ENCODE results near the gene PLXNC1.

Gene PLXNC1

DNA sequence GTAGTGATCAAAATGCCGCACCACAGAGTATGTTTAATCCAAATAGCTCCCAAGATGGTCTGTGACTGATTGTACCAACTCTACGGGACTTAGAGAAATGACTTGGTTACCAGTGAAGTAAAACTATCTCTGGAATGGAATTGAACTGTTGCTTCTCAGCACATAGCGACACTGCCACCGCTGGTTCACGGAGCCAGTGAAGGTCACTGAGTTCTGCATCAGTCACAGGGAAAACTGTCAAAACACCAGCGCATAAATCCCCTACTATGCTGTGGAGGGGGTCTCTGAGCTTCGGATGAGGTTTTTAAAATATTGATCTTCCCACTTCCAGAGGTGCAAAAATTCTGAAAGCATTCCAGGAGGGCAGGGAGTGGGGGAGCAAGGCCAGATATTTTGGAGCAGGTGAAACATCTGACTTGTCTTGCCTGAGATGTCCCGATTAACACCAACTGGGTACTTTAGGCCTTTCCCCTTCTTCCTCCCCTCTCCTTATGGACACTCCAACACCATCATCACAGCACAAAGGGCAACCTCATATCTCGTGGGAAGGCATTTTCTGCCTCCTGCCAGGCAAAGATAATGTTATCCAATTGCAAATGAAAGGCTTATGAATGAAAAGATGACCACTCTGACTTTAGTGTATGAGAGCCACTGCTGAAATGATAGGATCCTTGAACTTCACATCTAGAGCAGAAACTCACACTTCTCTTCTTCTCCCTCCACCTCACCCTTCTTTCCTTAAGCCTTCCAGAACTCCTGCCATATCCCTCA is 2.0 kb upstream of the PLXNC1 start:
- no peak for ATAC-seq
- H3K27ac Mint-ChIP-seq = no peak overlapping the region

GRCh38 chr12:94147387-94147990 is 888 bp upstream of the PLXNC1 start:
- Mint-ChIP-seq H3K9me3 (no peaks in the 10 kb centered on the region), H3K27ac (no peak overlapping the region), H3K27me3 (peaks cover 49% of the 10 kb centered on the region), H3K4me1 (peaks cover 30% of the 10 kb centered on the region), H3K4me3 (peak overlapping the region; percentile 92 to 95)
- ATAC-seq (no peak), DNase-seq (no peak)

More for the DNA sequence above, 2.0 kb upstream of the PLXNC1 start:
- Mint-ChIP-seq H3K4me1 (peaks cover 26% of the 10 kb centered on the region), H3K4me3 (no peak overlapping the region), H3K27me3 (peaks cover 47% of the 10 kb centered on the region), H3K9me3 (no peaks in the 10 kb centered on the region)
- DNase-seq = no peak

GRCh38 chr12:94148739-94149118 is 352 bp downstream of the PLXNC1 start:
- Mint-ChIP-seq H3K9me3 (no peaks in the 10 kb centered on the region), H3K4me1 (peaks cover 43% of the 10 kb centered on the region), H3K27ac (peak overlapping the region in 1 of 2 donors; percentile 78), H3K4me3 (peak overlapping the region; percentile 92 to 95), H3K27me3 (peaks cover 49% of the 10 kb centered on the region)
- ATAC-seq (peak; percentile 26), DNase-seq (no peak)

- H3K27ac Mint-ChIP-seq = peak overlapping the region in 1 of 2 donors; percentile 78
- peak overlapping the region; percentile 89 to 97 for H3K4me3 Mint-ChIP-seq
- H3K9me3 Mint-ChIP-seq = no peaks in the 10 kb centered on the region
- peaks cover 46% of the 10 kb centered on the region for H3K4me1 Mint-ChIP-seq
- ATAC-seq (peak; percentile 43), DNase-seq (peak; percentile 65 to 74)
- peaks cover 53% of the 10 kb centered on the region for H3K27me3 Mint-ChIP-seq
Observed at GRCh38 chr12:94149119-94149780, 873 bp downstream of the PLXNC1 start.

- H3K27ac Mint-ChIP-seq = no peak overlapping the region
- DNase-seq = no peak
- peak overlapping the region; percentile 89 to 97 for H3K4me3 Mint-ChIP-seq
- H3K27me3 Mint-ChIP-seq = peaks cover 53% of the 10 kb centered on the region
- peak; percentile 7 for ATAC-seq
- H3K9me3 Mint-ChIP-seq = no peaks in the 10 kb centered on the region
- H3K4me1 Mint-ChIP-seq = peaks cover 46% of the 10 kb centered on the region
Observed at GRCh38 chr12:94149781-94150239, 1.4 kb downstream of the PLXNC1 start.

- peak; percentile 16 for ATAC-seq
- Mint-ChIP-seq H3K4me1 (peaks cover 46% of the 10 kb centered on the region), H3K9me3 (no peaks in the 10 kb centered on the region), H3K4me3 (peak overlapping the region; percentile 89 to 97), H3K27ac (peak overlapping the region; percentile 42 to 82), H3K27me3 (peaks cover 51% of the 10 kb centered on the region)
- peak; percentile 57 to 65 for DNase-seq
Observed at GRCh38 chr12:94150240-94151121, 2.1 kb downstream of the PLXNC1 start.

GRCh38 chr12:94151582-94151981 is 3.2 kb downstream of the PLXNC1 start:
- DNase-seq (no peak), ATAC-seq (no peak)
- no peak overlapping the region for H3K27ac Mint-ChIP-seq
- peak overlapping the region; percentile 18 to 97 for H3K4me3 Mint-ChIP-seq
- peaks cover 46% of the 10 kb centered on the region for H3K4me1 Mint-ChIP-seq
- H3K9me3 Mint-ChIP-seq = no peaks in the 10 kb centered on the region
- H3K27me3 Mint-ChIP-seq = peaks cover 40% of the 10 kb centered on the region

GRCh38 chr12:94152292-94153078 is 4.1 kb downstream of the PLXNC1 start:
- no peak for DNase-seq
- H3K27me3 Mint-ChIP-seq = peaks cover 31% of the 10 kb centered on the region

GRCh38 chr12:94157181-94157580 is 8.8 kb downstream of the PLXNC1 start:
- ATAC-seq (no peak), DNase-seq (no peak)
- Mint-ChIP-seq H3K4me3 (no peak overlapping the region), H3K27me3 (peaks cover 18% of the 10 kb centered on the region), H3K9me3 (peaks cover 4% of the 10 kb centered on the region in 2 donors), H3K27ac (no peak overlapping the region), H3K4me1 (peaks cover 25% of the 10 kb centered on the region)

More at GRCh38 chr12:94152292-94153078, 4.1 kb downstream of the PLXNC1 start:
- ATAC-seq = no peak
- H3K9me3 Mint-ChIP-seq = no peaks in the 10 kb centered on the region
- no peak overlapping the region for H3K4me3 Mint-ChIP-seq
- no peak overlapping the region for H3K27ac Mint-ChIP-seq
- H3K4me1 Mint-ChIP-seq = peaks cover 40% of the 10 kb centered on the region

DNA sequence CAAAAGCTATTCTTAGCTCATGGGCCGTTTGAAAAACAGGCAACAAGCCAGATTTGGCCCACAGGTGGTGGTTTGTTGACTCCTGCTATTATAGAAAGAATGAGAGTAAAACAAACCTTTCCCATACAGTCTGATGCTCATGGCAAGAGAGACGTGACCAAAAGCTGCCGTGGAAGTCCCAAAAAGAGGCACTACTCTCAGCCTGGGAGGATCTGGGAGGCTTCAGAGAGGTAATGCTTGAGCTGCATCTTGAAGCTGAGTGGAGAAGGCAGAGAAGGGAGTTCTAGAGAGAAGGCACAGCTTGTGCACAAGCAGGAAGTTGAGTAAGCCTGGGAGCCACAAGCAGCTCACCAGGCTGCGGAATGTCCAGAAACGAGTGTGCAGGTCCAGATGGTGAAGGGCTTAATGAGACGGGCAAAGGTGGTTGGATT is 9.6 kb downstream of the PLXNC1 start:
- H3K9me3 Mint-ChIP-seq = peaks cover 6% of the 10 kb centered on the region in 2 donors
- no peak overlapping the region for H3K27ac Mint-ChIP-seq
- H3K4me1 Mint-ChIP-seq = peaks cover 18% of the 10 kb centered on the region
- ATAC-seq = peak; percentile 53
- H3K4me3 Mint-ChIP-seq = no peak overlapping the region
- peaks cover 10% of the 10 kb centered on the region for H3K27me3 Mint-ChIP-seq
- no peak for DNase-seq

DNA sequence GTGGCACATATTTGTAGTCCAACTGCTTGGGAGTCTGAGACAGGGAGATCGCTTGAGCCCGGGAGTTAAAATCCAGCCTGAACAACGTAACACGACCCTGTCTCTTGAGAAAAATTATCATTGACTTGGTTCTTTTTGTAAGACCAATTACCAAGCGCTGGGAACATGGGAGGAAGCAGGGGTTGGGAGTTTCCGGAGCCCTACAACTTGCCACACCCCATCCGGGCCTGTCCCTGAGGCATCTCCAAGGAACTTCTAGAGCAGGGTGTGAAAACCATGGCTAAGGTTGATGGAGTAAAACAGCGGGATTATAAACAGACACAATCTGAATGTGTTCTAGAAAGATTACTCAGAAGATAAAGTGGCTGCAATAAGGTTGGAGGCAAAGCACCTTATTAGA is 10.3 kb downstream of the PLXNC1 start:
- Mint-ChIP-seq H3K9me3 (peaks cover 6% of the 10 kb centered on the region in 2 donors), H3K27ac (no peak overlapping the region), H3K27me3 (peaks cover 4% of the 10 kb centered on the region), H3K4me1 (peaks cover 12% of the 10 kb centered on the region), H3K4me3 (no peak overlapping the region)
- no peak for ATAC-seq
- DNase-seq = no peak

GRCh38 chr12:94162108-94162507 is 13.7 kb downstream of the PLXNC1 start:
- no peak for ATAC-seq
- no peak for DNase-seq
- H3K4me1 Mint-ChIP-seq = peaks cover 18% of the 10 kb centered on the region
- H3K9me3 Mint-ChIP-seq = peaks cover 6% of the 10 kb centered on the region in 2 donors
- H3K4me3 Mint-ChIP-seq = no peak overlapping the region
- peaks cover under 1% of the 10 kb centered on the region for H3K27me3 Mint-ChIP-seq
- no peak overlapping the region for H3K27ac Mint-ChIP-seq

GRCh38 chr12:94163850-94164249 is 15.5 kb downstream of the PLXNC1 start:
- Mint-ChIP-seq H3K4me1 (peaks cover 26% of the 10 kb centered on the region), H3K27ac (no peak overlapping the region), H3K27me3 (peaks cover 17% of the 10 kb centered on the region), H3K4me3 (no peak overlapping the region), H3K9me3 (peaks cover 6% of the 10 kb centered on the region in 2 donors)
- DNase-seq = no peak
- ATAC-seq = no peak

DNA sequence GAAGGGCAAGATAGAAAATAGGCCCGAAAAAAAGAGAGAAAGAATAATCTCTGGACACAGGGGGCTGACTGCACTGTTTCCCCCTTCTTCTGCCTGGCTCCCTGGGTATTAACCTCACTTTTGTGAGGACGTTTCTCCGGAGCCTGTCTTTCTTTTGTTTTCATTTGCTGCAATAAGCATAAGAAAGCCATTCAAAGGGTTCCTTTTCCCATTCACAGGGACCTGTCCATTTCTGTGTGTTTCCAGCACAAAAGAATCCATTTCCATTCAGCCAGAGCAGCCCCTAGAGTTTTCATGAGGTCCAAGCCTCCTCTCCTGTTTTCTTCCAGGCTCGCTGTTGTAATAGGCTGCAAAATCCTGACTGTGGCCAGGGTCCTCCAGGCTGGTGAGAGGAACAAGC is 16.8 kb downstream of the PLXNC1 start:
- Mint-ChIP-seq H3K27ac (no peak overlapping the region), H3K4me1 (peaks cover 39% of the 10 kb centered on the region)
- ATAC-seq = no peak

More for the DNA sequence above, 16.8 kb downstream of the PLXNC1 start:
- no peak for DNase-seq
- no peak overlapping the region for H3K4me3 Mint-ChIP-seq
- H3K9me3 Mint-ChIP-seq = peaks cover 6% of the 10 kb centered on the region in 2 donors
- H3K27me3 Mint-ChIP-seq = peaks cover 17% of the 10 kb centered on the region

All from stimulated activated naive CD8-positive, alpha-beta T cell treated with anti-CD3 and anti-CD28 coated beads, Interleukin-15, amount 100 ng/mL, for 72 hours (primary cell).